Panc1 (cell line): Measurements from ENCODE around the gene DGCR2. TPM values are rescaled to one million over a fixed set of nuclear protein-coding genes. Genes with fewer than 3 reads are reported as not detected.
A peak's percentile ranks its signal among the peaks of the same experiment; 100 is the strongest.
"Not testable (repeated sequence)": the region's sequence is repeated elsewhere in the genome, so short reads cannot be mapped to it uniquely, and the experiment has no call there.

ENCODE experiments used
- ATAC-seq: fragments of 200-7000 bp; cut with Tn5 transposase; 2 replicates; pipeline ENCODE4 v1.9.1; 2020; ENCODE audit warnings: mild to moderate bottlenecking, moderate library complexity
- BruUV-seq: library from RNA; stranded (reverse); fragments of 400-500 nt; replicated peaks from 2 replicates; lab custom pipeline; 2021; lab: Mats Ljungman, UMichigan
- CTCF ChIA-PET: fragments of 300-600 bp; sonication (Branson Sonifier 250); formaldehyde crosslinking; loops from one replicate; lab custom pipeline; 2022; ENCODE audit warnings: antibody characterized with exemption; lab: Charles Lee
- POLR2A ChIA-PET: fragments of 300-600 bp; sonication (Branson Sonifier 250); formaldehyde crosslinking; loops from one replicate; lab custom pipeline; 2022; ENCODE audit warnings: antibody characterized with exemption; lab: Charles Lee
- DNase-seq: peaks from one replicate; pipeline ENCODE4 v3.0.0-alpha.2; 2010; ENCODE audit warnings: low read depth, low spot score
- H3K27ac ChIP-seq: 2 replicates; pipeline ENCODE4 v1.5.1; 2011; ENCODE audit warnings: mild to moderate bottlenecking, low read length, inconsistent platforms
- H3K27me3 ChIP-seq: fragments of 200-500 bp; sonication (Bioruptor generic); 2 replicates; pipeline ENCODE4 v1.6.0; 2014; ENCODE audit warnings: low read length, inconsistent platforms; ENCODE audit not compliant: control insufficient read depth, insufficient read depth
- H3K36me3 ChIP-seq: fragments of 200-500 bp; sonication (Bioruptor generic); 2 replicates; pipeline ENCODE4 v1.5.1; 2014; ENCODE audit warnings: inconsistent platforms, mild to moderate bottlenecking, low read length, moderate library complexity; ENCODE audit not compliant: control insufficient read depth, insufficient read depth
- H3K4me1 ChIP-seq: 2 replicates; pipeline ENCODE4 v1.5.1; 2011; ENCODE audit warnings: inconsistent platforms, mild to moderate bottlenecking, low read length, moderate library complexity; ENCODE audit not compliant: control insufficient read depth, insufficient read depth
- H3K4me3 ChIP-seq, 2 experiments: 2 replicates each; pipeline ENCODE4 v1.5.1; 2011 to 2012; ENCODE audit warnings: low read depth in 2 of 2, low read length in 2 of 2, mild to moderate bottlenecking in 2 of 2, inconsistent platforms in 1 of 2, moderate library complexity in 1 of 2
- H3K9me3 ChIP-seq: fragments of 200-500 bp; sonication (Bioruptor generic); 2 replicates; pipeline ENCODE4 v1.5.1; 2014; ENCODE audit warnings: low read depth, mild to moderate bottlenecking, inconsistent platforms, low read length, moderate library complexity; ENCODE audit not compliant: control insufficient read depth, insufficient read depth
- CTCF ChIP-seq: fragments of 450-650 bp; IDR thresholded peaks from 2 replicates; pipeline ENCODE4 v1.5.1; 2017; ENCODE audit warnings: mild to moderate bottlenecking
- POLR2AphosphoS5 ChIP-seq: IDR thresholded peaks from 2 replicates; pipeline ENCODE4 v1.6.1; 2012; ENCODE audit warnings: mild to moderate bottlenecking, low read depth, low read length, moderate library complexity
- REST ChIP-seq, 2 experiments: IDR thresholded peaks; 2 replicates each; pipeline ENCODE4 v1.6.1; 2011 to 2012; ENCODE audit warnings: low read depth in 2 of 2, control low read depth in 1 of 2, low read length in 1 of 2, mild to moderate bottlenecking in 1 of 2, moderate library complexity in 1 of 2; ENCODE audit not compliant: insufficient read depth in 1 of 2
- SIN3A ChIP-seq: IDR thresholded peaks from 2 replicates; pipeline ENCODE4 v1.6.1; 2012; ENCODE audit warnings: low read depth, mild to moderate bottlenecking, low read length, moderate library complexity, borderline replicate concordance; ENCODE audit not compliant: insufficient read depth
- TCF7L2 ChIP-seq: IDR thresholded peaks from 2 replicates; pipeline ENCODE4 v1.6.1; 2011; ENCODE audit warnings: mild to moderate bottlenecking, low read depth, low read length, inconsistent platforms
- in situ Hi-C: cut with HindIII; loops from 2 replicates; pipeline ENCODE4 v1.10.0; 2016; ENCODE audit warnings: low sequenced_read_pairs, low pct_unique_long_range_greater_than_20kb
- intact Hi-C: fragments of 100-400 bp; cut with micrococcal nuclease; formaldehyde crosslinking; loops from one replicate; pipeline ENCODE4 v1.10.0; 2022; ENCODE audit not compliant: unreplicated experiment
- total RNA-seq: library from RNA; stranded (reverse); gene quantifications from one replicate; pipeline ENCODE4 v1.2.1, GENCODE V29; 2021; ENCODE audit not compliant: unreplicated experiment

DGCR2 gene
- total RNA-seq, 1 experiment from 2014 or later = 35.1 TPM

GRCh38 chr22:19036229-19036522 is 86.0 kb downstream of the DGCR2 start:
- H3K4me3 ChIP-seq = no peak overlapping the region
- ChIA-PET POLR2A (no interaction called here), CTCF (no interaction called here)
- in situ Hi-C loops = no loop called here
- BruUV-seq = no TSS peak
- intact Hi-C loops = no loop called here
- no peaks in the 10 kb centered on the region for H3K9me3 ChIP-seq
- TF ChIP-seq CTCF = no peak
- TF ChIP-seq POLR2AphosphoS5 = no peak
- no peak for TF ChIP-seq REST (IDR thresholded peaks at IDR 0.05; ENCODE audit: insufficient read depth in 1 of 2, low read depth in 2 of 2, low read length in 1 of 2)
- no peak for TF ChIP-seq SIN3A
- TF ChIP-seq TCF7L2 = no peak
- no peaks in the 10 kb centered on the region for H3K27me3 ChIP-seq
- no peak for ATAC-seq
- H3K27ac ChIP-seq = no peak overlapping the region
- H3K36me3 ChIP-seq = no peaks in the 10 kb centered on the region
- DNase-seq = no peak
- H3K4me1 ChIP-seq = no peaks in the 10 kb centered on the region

GRCh38 chr22:19035474-19036228 is 86.6 kb downstream of the DGCR2 start:
- intact Hi-C loops = no loop called here
- no peaks in the 10 kb centered on the region for H3K36me3 ChIP-seq
- in situ Hi-C loops = no loop called here
- H3K27me3 ChIP-seq = no peaks in the 10 kb centered on the region
- ChIA-PET CTCF (no interaction called here), POLR2A (no interaction called here)
- TF ChIP-seq POLR2AphosphoS5 = no peak
- peak; percentile 82 to 86 for TF ChIP-seq REST (IDR thresholded peaks at IDR 0.05; ENCODE audit: insufficient read depth in 1 of 2, low read depth in 2 of 2, low read length in 1 of 2)
- no peak for TF ChIP-seq CTCF
- BruUV-seq = no TSS peak
- no peak overlapping the region for H3K4me3 ChIP-seq
- H3K9me3 ChIP-seq = no peaks in the 10 kb centered on the region
- no peak overlapping the region for H3K27ac ChIP-seq
- DNase-seq = no peak
- H3K4me1 ChIP-seq = no peaks in the 10 kb centered on the region
- peak; percentile 33; the same call in 1 of the 2 replicates for ATAC-seq

- H3K4me1 ChIP-seq, POLR2A ChIA-PET, CTCF ChIA-PET, ATAC-seq, in situ Hi-C loops, BruUV-seq, DNase-seq, H3K36me3 ChIP-seq, H3K4me3 ChIP-seq, intact Hi-C loops, H3K9me3 ChIP-seq, H3K27me3 ChIP-seq, H3K27ac ChIP-seq: not testable (repeated sequence)
Observed at GRCh38 chr22:19035126-19035473, 87.1 kb downstream of the DGCR2 start.

GRCh38 chr22:19034724-19035120 is 87.5 kb downstream of the DGCR2 start:
- H3K4me3 ChIP-seq, BruUV-seq, POLR2A ChIA-PET, in situ Hi-C loops, DNase-seq, H3K36me3 ChIP-seq, CTCF ChIA-PET, H3K4me1 ChIP-seq, H3K27ac ChIP-seq, intact Hi-C loops, H3K27me3 ChIP-seq, H3K9me3 ChIP-seq, ATAC-seq: not testable (repeated sequence)
